HG02943 (cell line): Measurements from ENCODE around the gene IFNE.

Experiments used
- ATAC-seq: cut with Tn5 transposase; IDR thresholded peaks from one replicate; pipeline ENCODE4 v1.9.1; 2021; ENCODE audit warnings: mild to moderate bottlenecking, low read depth, moderate library complexity; ENCODE audit not compliant: unreplicated experiment

The IFNE gene

DNA sequence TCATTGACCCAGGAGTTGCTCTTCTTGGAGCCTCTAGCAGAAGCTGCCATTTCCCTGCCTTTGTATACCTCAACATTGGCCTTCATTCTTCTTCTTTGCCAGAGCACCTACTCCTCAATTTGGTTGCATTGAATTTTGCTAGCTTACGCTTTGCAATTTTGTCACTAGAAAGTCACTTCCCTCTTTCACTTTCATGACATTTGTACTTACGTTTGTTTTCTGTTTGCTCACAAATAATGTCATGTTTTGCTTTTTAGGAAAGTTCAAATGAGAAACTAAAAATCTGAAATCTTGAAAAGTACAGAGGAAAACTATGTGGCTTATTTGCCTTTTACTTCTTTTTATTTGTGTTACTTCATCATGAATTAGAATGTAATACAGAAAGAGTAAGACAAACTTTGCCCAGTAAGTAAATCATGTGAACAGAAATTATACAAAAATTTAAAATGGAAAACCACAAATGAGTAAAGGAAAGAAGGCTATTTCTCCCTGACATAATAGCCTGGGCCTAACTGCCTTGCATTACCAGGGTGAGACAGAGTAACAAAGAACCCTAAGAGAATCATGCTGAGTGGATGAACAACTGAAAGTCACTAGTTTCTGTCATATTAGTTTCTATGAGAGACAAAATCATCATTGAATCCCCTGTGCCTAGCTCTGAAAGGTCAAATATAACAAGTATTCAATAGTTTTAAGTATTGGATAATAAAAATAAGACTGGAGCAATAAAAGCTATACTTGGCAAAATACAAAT is 49.3 kb downstream of the IFNE start:
- ATAC-seq: peak; percentile 65
